Measurements from ENCODE around the gene SLC22A3.

SLC22A3 gene

GRCh38 chr6:160431791-160432404 is 83.7 kb downstream of the SLC22A3 start:
- Histone ChIP-seq H3K36me3 (ENCODE audit: control insufficient read depth, low read length) (no peaks in the 10 kb centered on the region), H3K27me3 (ENCODE audit: control insufficient read depth, low read length) (no peaks in the 10 kb centered on the region), H3K9me2 (replicated peaks; ENCODE audit: control insufficient read depth, low read length) (no peaks in the 10 kb centered on the region), H3F3A (ENCODE audit: control insufficient read depth, insufficient read depth) (no peaks in the 10 kb centered on the region), H3K4me1 (ENCODE audit: control insufficient read depth, low read length) (no peaks in the 10 kb centered on the region), H3K4me2 (ENCODE audit: low read length) (no peak overlapping the region), H3K27ac (ENCODE audit: low read depth, low read length) (no peak overlapping the region), H3K9me3 (ENCODE audit: control insufficient read depth, insufficient read depth, low read length) (no peaks in the 10 kb centered on the region), H3K79me2 (ENCODE audit: control insufficient read depth, low read length) (no peaks in the 10 kb centered on the region), H4K20me1 (ENCODE audit: control insufficient read depth, insufficient read depth, low read depth, low read length) (no peaks in the 10 kb centered on the region), H3K4me3 (ENCODE audit: low read length) (no peak overlapping the region)
- no peak for TF ChIP-seq CTCF (IDR thresholded peaks at IDR 0.05; ENCODE audit: low read depth, low read length, poor library complexity, severe bottlenecking)
- TF ChIP-seq EZH2phosphoT487 (IDR thresholded peaks at IDR 0.05; ENCODE audit: borderline replicate concordance, low read length): no peak

DNA sequence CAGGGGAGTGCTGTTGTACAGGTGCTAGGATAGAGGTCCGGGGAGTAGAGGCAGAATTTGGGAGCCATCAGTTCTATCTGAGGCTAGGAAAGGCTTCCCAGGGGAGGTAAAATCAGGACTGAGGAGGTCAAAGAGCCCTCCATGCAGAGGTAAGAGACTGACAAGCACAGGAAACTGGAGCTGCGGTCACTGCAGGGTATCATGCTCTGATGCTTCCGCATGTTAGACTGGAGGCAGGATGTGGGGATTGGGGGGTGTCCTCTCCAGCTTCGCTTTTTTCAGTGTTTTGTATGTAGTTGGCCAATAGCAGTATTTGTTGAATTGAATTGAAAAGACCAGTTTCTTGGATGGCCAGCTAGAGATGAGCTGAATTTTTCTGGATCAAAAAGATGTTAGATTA is 87.8 kb downstream of the SLC22A3 start:
- Histone ChIP-seq H3K4me3 (ENCODE audit: low read length) (no peak overlapping the region), H3K4me1 (ENCODE audit: control insufficient read depth, low read length) (no peaks in the 10 kb centered on the region)

DNA sequence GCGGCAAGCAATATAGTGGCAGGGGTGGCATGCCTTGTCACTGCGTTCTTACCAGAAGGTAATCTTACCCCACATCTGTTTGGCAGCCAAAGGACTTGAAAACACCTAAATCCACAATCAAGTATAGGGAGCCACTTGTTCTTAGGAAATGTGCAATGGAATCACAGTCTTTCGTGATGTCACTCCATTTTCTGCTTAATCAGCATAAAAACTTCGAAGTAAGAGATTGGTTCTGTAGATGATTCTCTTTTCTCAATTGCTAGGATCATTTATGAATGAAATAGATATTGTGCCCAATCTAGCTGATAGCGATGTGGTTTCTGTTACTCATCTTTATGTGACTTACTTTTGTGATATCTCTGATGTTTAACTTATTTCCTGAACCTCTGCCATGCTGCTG is 89.0 kb downstream of the SLC22A3 start:
- Histone ChIP-seq H4K20me1 (ENCODE audit: control insufficient read depth, insufficient read depth, low read depth, low read length) (no peaks in the 10 kb centered on the region), H3K4me1 (ENCODE audit: control insufficient read depth, low read length) (no peaks in the 10 kb centered on the region), H3K4me3 (ENCODE audit: low read length) (no peak overlapping the region), H3K36me3 (ENCODE audit: control insufficient read depth, low read length) (no peaks in the 10 kb centered on the region), H3K9me2 (replicated peaks; ENCODE audit: control insufficient read depth, low read length) (no peaks in the 10 kb centered on the region), H3K27ac (ENCODE audit: low read depth, low read length) (no peak overlapping the region), H3K79me2 (ENCODE audit: control insufficient read depth, low read length) (no peaks in the 10 kb centered on the region), H3F3A (ENCODE audit: control insufficient read depth, insufficient read depth) (no peaks in the 10 kb centered on the region), H3K4me2 (ENCODE audit: low read length) (no peak overlapping the region), H3K27me3 (ENCODE audit: control insufficient read depth, low read length) (no peaks in the 10 kb centered on the region), H3K9me3 (ENCODE audit: control insufficient read depth, insufficient read depth, low read length) (no peaks in the 10 kb centered on the region)
- TF ChIP-seq CTCF (IDR thresholded peaks at IDR 0.05; ENCODE audit: low read depth, low read length, poor library complexity, severe bottlenecking) (no peak), EZH2phosphoT487 (IDR thresholded peaks at IDR 0.05; ENCODE audit: borderline replicate concordance, low read length) (no peak)

More for the DNA sequence above, 87.8 kb downstream of the SLC22A3 start:
- no peaks in the 10 kb centered on the region for H3K9me2 ChIP-seq (replicated peaks; ENCODE audit: control insufficient read depth, low read length)
- no peaks in the 10 kb centered on the region for H3K27me3 ChIP-seq (ENCODE audit: control insufficient read depth, low read length)
- no peaks in the 10 kb centered on the region for H3K9me3 ChIP-seq (ENCODE audit: control insufficient read depth, insufficient read depth, low read length)
- H3F3A ChIP-seq (ENCODE audit: control insufficient read depth, insufficient read depth): no peaks in the 10 kb centered on the region
- no peaks in the 10 kb centered on the region for H3K79me2 ChIP-seq (ENCODE audit: control insufficient read depth, low read length)
- H3K4me2 ChIP-seq (ENCODE audit: low read length): no peak overlapping the region
- no peak for TF ChIP-seq CTCF (IDR thresholded peaks at IDR 0.05; ENCODE audit: low read depth, low read length, poor library complexity, severe bottlenecking)
- TF ChIP-seq EZH2phosphoT487 (IDR thresholded peaks at IDR 0.05; ENCODE audit: borderline replicate concordance, low read length): no peak
- H3K27ac ChIP-seq (ENCODE audit: low read depth, low read length): no peak overlapping the region
- no peaks in the 10 kb centered on the region for H4K20me1 ChIP-seq (ENCODE audit: control insufficient read depth, insufficient read depth, low read depth, low read length)
- H3K36me3 ChIP-seq (ENCODE audit: control insufficient read depth, low read length): no peaks in the 10 kb centered on the region
